Left forelimb (tissue), 1 donor: ENCODE data around the gene GTF3C6.
"Not testable (repeated sequence)": the region's sequence is repeated elsewhere in the genome, so short reads cannot be mapped to it uniquely, and the experiment has no call there.

Source experiments
- DNase-seq: peaks from one replicate; pipeline ENCODE4 v3.0.0-alpha.2; 2018; ENCODE audit warnings: low spot score

The GTF3C6 gene, protein sequence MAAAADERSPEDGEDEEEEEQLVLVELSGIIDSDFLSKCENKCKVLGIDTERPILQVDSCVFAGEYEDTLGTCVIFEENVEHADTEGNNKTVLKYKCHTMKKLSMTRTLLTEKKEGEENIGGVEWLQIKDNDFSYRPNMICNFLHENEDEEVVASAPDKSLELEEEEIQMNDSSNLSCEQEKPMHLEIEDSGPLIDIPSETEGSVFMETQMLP

DNA sequence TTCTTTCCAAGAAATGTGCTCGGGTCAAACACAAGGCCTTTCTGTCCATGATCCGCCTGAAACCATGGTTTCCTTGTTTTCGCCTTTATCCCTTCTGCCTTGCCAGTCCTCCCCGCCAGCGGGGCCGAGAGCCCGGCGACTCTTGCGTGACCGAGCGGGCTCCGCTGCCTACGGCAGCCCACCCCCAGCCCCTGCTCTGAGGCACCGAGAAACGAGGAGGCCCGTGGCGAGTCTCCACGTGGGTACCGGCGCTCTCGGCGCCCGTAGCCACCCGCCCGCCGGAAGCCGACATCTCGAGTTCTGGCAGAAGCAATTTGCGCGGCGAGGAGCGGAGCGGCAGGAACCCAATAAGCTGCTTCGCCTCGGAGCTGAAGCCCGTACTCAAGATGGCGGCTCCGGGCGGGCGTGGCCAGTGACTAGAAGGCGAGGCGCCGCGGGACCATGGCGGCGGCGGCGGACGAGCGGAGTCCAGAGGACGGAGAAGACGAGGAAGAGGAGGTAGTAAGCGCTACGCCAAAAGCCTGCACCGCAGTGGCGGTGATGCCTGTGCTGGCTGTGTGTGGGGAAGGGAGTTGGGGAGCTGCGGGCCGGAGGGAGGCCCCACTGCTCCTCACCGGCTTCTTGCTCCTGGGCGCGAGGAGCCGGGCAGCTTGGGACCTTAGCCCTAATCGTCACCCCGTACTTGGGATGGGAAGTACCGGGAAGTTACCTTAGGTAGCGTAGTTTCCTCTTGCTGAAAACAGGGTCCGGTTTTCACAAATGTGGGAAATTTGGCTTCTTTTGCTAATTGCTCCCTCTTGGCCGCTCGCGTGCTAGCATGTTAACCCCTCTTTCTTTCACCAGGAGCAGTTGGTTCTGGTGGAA lies at the start of gene GTF3C6:
Gene GTF3C6 (plus strand): TSS at position 378 of the 864 bp plus-strand sequence. CDS start 64 bp downstream, at position 442.
- DNase-seq = peak; percentile 93

DNA sequence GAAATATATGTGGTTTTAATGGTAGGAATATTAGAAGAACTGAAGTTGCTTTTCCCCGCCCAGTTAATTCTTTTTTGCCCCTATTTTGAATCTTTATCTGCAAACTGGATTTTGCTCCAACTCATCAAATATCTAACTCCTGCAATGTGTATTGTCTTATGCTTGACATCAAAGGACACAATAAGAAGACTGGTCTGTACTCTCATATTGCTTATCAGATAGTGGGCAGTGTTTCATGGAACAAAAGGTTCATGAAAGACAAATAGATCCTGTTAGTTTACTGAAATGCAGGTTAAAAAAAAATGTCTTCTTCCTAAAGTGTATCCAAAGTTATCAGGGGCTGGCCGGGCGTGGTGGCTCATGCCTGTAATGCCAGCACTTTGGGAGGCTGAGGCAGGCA lies 27.7 kb upstream of the GTF3C6 start:
- no peak for DNase-seq

DNA sequence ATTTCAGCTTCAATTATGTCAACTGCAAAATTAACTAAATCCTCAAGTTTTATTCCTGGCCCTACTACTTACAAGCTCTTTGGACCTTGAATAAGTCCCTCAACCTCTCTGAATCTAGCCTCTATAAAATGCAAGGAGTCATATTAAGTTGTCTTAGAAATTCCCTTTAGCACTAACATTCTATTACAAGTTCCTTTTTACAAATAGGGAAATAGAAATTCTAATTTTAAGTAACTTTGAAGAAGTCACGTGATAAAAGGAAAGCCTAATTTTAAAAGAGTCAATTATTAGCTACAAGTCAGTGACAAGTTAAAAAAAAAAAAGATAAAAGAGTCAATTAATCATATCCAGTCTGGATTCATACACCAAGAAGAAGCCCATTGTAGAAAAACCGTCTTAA lies 24.6 kb upstream of the GTF3C6 start:
- DNase-seq = no peak

DNA sequence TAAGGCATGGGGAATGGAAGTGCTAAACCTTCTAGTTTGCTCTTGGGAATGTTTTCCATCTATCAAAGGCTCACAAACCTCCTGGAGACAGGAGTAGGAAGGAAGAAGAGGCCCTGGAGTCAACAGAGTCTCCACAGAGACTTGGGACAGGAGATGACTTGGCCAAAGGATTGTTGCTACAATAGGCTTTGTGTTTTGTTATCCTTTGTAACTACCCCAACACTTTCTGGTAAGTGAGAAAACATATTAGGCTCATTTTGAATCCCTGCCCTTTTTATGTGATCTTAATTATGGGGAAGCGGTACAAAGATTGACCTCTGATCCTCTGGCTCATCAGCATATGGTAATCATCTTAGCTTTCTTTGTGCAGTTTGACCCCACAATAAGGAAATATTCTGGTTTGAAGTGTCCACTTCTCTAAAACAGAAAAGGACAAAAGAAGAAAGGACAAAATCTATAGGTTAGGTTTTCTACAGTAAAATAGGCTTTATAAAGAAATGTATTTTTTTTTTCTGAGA lies 24.1 kb upstream of the GTF3C6 start:
- no peak for DNase-seq

DNA sequence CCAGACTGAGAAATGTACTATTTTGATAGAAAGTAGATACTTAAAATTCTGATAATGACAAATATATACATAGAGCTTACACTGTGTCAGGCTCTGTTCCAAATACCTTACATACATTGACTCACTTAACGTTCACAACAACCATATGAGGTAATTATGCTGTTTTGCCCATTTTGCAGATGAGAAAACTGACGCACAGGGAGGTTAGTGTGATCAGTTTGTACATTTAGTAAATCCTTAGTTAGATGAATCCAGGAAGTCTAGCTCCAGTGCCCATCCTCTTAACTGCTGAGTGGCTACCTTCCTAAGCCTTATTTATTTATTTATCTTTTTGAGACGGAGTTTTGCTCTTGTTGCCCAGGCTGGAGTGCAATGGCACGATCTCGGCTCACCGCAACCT lies 23.3 kb upstream of the GTF3C6 start:
- no peak for DNase-seq

DNA sequence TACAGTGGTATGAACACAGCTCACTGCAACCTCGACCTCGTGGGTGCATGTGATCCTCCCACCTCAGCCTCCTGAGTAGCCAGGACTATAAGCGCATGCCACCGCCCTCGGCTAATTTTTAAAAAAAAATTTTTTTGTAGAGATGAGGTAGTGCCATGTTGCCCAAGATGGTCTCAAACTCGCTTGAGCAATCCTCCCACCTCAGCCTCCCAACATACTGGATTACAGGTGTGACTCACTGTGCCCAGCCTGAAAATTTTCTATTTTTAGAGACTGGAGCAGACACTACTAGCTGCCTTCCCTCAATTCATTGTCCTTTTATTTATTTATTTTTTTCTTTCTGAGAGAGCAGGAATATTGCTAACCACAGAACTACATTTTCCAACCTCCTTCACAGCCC lies 20.3 kb upstream of the GTF3C6 start:
- no peak for DNase-seq

DNA sequence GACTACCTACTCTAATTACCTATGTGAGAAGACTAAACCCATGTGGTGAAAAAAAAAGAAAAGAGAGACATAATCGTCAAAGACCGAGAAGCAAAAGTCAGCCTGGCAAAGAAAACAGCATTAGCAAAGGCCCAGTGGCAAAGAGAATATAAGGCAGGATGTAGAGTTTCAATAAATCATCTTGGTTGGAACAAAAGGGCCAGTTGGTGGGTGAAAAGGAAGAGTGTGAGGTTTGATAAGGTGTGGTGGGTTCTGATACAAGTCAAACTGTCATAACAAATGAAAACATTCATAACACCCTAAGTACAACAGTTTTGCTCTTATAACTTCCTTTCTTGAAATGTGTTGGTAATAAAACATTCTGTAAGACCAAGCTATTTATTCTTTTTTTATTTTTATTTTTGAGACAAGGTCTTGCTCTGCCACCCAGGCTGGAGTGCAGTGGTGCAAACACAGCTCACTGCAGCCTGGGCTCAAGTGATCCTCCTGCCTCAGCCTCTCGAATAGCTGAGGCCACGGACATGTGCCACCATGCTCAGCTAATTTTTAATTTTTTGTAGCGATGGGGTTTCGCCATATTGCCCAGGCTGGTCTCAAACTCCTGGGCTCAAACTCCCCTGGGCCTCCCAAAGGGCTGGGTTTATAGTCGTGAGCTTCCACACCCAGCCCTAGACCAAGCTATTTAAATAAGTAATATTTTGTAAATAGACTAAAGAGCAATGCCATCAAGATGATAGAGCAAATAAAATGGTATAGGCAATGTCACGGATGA lies 18.9 kb upstream of the GTF3C6 start:
- DNase-seq = no peak

DNA sequence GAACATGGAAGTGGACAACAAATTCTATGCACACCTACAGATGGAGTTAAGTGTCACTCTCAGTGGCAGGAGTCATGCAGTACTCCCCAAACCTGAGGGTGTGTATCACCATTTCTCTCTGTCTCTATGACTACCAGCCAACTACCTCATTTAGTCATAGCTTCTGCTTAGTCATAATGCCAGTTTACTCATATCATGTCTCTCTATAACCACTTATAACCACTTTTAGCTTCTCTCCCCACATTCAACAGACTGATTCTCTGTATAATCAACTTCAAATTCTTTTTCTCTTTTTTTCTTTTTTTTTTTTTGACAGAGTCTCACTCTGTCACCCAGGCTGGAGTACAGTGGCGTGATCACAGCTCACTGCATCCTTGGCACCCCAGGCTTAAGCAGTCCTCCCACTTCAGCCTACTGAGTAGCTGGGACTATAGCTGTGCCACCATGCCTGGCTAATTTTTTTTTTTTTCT lies 13.8 kb upstream of the GTF3C6 start:
- DNase-seq = no peak

DNA sequence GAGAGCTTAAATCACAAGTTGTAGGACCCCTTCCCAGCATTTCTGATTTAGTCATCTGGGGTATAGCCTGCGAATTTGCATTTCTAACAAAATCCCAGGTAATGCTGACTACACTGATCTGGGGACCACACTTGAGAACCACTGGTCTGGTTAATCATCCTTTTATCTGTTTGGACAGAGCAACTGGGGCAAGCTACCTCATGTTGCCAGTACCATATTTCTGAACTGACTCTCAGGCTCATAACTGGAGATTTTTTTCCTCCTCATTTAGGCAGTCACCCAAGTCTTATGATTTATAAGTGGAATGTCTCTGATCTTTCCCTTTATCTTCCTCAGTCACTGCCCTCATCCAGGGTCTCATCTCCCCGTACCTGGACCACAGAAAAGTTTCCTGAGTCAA lies 12.0 kb upstream of the GTF3C6 start:
- DNase-seq = no peak

DNA sequence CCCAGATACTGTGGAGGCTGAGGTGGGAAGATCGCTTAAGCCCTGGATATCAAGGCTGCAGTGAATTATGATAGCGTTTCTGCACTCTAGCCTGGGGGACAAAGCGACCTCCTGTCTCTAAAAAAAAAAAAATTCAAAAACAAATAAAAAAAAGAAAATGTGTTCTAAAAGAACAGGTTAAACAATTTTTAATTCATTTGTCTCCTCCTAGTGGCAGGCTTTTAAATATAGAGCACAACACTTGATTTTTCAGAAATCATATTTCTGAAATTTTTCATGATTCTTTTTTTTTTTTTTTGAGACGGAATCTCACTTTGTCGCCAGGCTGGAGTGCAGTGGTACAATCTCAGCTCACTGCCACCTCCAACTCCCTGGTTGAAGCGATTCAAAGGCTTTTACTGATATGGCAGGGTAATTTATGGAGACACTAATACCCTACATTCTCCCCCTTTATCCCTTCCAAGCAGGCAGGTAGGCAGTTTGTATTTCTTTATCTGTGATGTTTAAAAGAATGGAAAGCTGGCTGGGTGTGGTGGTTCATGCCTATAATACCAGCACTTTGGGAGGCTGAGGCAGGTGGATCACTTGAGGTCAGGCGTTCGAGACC lies 8.7 kb upstream of the GTF3C6 start:
- no peak for DNase-seq

DNA sequence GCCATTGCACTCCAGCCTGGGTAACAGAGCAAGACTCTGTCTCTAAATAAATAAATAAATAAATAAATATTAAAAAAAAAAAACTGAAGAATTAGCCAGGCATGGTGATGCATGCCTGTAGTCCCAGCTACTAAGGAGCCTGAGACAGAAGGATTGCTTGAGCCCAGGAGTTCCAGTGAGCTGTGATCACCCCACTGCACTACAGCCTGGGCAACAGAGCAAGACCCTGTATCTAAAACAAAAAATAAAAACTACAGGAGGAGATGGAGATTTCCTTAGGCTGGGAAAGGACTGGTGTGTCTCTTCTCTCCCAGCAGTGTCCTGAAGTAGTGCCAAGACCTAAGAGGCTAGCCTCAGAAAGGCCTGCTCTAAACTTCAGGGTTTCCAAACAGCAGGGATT lies 8.1 kb upstream of the GTF3C6 start:
- no peak for DNase-seq

DNA sequence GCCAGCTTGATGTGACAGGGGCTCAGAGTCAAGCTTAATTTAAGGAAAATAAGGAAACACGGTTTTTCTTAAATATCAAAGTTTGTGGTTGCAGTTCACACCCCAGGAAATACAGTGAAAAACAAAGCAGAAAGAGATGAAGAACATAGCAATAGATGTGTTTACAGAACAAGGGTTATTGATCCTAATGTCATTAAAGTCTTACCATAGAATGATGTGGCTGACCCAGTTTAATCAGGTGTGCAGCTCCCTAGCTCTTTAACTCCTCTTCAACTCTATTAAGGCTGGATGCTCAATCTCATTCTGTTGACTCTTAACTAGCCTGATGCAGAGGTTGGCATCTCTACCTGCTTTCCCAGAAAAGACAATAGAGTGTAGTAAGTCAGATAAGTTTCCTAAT lies 7.5 kb upstream of the GTF3C6 start:
- no peak for DNase-seq

DNA sequence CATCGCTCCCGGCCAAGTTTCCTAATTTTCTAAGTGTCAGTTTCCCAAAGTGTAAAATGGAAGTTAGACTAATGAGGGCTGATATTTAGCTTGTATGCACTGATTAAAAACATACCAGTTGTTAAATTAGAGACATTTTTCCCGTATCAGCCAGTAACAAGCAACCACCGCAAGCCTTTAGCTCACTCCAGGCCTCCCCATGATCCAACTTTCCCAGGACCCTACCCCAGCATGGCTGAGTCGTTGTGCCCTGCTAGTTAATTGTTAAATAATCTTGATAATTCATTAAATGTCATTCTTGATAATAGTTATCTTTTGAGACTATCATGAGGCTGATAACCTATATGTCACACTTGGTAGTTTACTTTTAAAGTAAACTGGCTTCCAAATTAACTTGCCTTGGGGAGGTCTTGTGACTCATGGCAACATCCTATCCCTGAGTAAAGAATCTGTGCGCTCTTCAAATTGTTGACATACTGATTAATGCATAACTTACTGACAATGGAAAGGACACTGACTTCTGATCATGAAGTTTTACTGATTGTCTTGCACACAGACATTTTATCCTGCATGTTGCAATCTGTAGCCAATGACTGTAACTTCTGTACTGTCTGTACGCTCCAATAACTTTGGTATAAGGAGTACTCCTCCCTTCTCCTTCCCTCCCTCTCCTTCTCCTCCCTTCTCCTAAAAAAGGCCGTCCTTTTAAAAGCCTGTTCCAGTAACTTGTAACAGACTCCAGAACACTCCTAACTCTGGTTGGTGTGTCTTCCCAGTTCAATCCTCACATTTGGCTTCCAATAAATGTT lies 6.3 kb upstream of the GTF3C6 start:
- no peak for DNase-seq

DNA sequence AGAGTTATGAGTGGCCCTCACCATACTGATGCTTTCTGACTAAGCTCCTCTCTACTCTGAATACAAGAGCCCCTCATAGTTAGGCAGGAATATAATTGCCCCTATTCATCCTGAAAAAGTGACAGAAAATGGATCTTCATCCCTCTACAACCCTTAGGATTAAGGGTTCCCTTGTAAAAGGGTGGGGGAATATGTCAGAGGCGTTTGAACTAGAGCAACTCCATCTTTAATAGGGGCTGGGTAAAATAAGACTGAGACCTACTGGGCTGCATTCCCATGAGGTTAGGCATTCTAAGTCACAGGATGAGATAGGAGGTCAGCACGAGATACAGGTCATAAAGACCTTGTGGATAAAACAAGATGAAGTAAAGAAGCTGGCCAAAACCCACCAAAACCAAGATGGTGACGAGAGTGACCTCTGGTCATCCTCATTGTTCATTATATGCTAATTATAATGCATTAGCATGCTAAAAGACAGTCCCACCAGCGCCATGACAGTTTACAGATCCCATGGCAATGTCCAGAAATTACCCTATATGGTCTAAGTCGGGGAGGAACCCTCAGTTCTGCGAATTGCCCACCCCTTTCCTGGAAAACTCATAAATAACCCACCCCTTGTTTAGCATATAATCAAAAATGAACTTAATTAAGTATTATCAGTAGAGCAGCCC lies 4.7 kb upstream of the GTF3C6 start:
- no peak for DNase-seq

DNA sequence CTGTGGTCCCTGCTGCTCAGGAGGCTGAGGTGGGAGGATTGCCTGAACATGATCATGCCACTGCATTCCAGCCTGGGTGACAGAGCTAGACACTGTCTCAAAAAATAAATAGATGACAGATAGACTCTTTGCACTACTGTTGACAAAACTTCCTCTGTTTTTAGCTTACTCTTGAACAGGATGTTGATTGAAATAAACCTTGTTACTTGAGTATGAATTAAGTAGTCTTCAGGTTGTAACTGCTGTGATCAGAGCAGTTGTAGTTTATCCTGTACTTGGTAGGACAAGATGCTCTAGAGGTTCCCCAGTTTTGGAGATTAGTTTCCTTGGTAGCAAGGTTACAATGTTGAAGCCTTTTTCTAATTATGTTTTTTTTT lies 1.5 kb downstream of the GTF3C6 start:
- DNase-seq = no peak

DNA sequence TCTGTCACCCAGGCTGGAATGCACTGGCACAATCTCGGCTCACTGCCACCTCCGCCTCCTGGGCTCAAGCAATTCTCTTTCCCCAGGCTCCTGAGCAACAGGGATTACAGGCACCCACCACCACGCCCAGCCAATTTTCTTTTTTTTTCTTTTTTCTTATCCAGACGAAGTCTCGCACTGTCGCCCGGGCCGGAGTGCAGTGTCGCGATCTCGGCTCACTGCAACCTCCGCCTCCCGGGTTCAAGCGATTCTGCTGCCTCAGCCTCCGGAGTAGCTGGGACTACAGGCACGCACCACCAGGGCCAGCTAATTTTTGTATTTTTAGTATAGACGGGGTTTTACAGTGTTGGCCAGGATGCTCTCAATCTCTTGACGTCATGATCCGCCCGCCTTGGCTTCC lies 4.1 kb downstream of the GTF3C6 start:
- not testable (repeated sequence) for DNase-seq

DNA sequence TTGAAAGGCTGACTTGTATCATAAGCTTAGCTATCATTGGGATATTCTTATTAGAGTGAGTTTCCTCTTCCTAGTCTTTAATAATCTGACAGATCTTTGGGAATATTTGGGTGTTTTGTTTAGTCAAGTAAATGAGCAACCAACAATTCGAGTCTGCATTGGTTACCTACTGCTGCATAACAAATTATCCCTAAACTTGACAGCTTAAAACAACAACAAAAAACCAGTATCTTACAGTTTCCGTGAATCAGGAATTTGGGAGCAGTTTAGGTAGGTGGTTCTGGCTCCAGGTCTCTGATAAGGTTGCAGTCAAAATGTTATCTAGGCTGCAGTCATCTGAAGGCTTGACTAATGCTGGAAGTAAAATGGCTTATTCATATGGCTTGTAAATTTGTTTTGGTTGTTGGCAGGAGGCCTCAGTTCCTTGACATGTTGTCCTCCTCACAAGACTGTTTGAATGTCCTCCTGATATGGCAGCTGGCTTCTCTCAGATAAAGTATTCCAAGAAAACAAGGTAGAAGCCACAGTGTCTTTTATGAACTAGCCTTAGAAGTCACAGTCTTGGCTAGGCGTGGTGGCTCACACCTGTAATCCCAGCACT lies 7.2 kb downstream of the GTF3C6 start:
- DNase-seq = no peak

DNA sequence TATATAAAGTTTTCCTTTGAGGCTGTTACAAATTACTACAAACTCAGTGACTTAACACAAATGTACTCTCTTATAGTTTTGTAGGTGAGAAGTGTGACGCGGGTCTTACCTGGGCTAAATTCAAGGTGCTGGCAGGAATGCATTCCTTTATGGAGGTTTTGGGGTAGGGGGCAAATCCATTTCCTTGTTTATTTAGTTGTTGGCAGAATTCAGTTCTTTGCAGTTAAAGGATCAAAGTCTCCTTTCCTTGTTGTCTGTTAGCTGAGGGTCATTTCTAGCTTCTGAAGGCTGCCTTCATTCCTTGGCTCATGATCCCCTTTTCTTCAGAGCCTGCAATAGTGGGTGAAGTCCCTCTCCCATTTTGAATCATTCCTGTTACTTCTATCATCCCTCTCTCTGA lies 10.2 kb downstream of the GTF3C6 start:
- not testable (repeated sequence) for DNase-seq

DNA sequence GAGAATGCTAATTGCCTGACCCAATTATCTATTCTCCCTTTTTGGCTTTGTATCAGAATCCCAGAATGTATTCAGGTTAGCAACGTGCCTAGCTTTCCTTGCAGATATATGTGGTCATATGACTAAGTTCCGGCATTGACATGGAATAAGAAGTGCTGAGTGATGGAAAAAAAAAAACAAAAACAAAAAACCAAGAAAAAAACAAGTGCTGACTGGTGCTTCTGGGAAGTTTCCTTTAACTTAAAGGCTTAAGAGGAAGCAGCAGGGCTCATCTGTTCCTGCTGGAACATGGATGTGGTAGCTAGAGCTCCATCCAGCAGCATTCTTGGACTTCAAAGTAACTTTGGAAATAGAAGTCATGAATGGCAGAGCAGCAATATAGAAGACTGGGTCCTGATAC lies 13.0 kb downstream of the GTF3C6 start:
- DNase-seq = no peak

DNA sequence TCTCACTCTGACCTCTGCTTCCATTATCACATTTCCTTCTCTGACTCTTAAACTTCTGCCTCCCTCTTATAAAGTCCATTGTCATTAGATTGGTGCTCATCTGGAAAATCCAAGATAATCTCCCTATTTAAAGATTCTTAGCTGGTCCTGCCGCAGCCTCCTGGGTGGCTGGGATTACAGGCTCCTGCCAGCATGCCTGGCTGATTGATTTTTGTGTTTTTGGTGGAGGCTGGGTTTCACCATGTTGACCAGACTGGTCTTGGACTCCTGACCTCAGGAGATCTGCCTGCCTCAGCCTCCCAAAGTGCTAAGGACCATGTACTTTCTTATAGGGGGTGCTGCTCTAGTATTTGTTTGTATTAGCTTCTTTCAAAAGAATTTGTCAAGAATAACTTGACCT lies 18.1 kb downstream of the GTF3C6 start:
- no peak for DNase-seq
